Right lung (tissue), 5 donors: ENCODE results near the gene CTAGE6. TPM values are rescaled to one million over a fixed set of nuclear protein-coding genes. Genes with fewer than 3 reads are reported as not detected.
"Not testable (repeated sequence)": the region's sequence is repeated elsewhere in the genome, so short reads cannot be mapped to it uniquely, and the experiment has no call there.

Experiments
- DNase-seq, 2 donors: peaks; one replicate each; pipeline ENCODE4 v3.0.0-alpha.2; 2013
- polyA plus RNA-seq, 5 donors: library from polyadenylated mRNA; unstranded; fragments of 120-200 nt; gene quantifications; one replicate each; pipeline versions ENCODE4 v1.2.1 to v1.2.3, GENCODE V29; 2013; ENCODE audit warnings: inconsistent platforms in 1 of 5, low replicate concordance in 1 of 5; ENCODE audit not compliant: insufficient read length in 5 of 5, insufficient read depth in 1 of 5

Gene CTAGE6
- polyA plus RNA-seq, 5 donors, result 0.16 to 0.22 TPM; not detected in 3

DNA sequence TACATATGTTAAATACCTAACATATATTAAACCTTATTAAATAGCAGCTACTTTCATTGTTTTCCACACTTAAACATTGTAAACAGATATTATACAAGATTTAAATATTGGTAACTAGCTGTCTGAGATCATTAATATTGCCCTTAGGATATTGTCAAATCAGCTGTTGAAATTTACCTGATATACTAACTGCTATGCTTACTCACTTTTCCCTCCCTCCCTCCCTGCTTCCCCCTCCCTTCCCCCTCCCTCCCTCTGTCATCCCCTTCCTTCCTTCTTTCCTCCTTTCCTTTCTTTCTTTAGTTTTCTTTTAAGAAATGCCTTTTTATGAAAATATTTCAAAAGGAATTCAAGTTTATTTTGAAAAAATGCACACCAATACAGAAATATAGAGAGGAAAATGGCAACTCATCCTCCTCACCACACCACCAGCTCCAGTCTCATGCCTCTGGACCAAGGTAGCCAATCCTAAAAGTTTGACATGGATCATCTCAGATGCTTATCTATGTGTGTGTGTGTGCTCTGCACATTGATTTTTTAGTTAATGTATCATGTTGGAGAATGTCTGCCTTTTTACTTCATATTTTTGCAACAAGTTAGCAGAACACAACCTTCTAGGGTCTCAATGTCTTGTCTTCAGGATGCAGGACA, 41.8 kb downstream of the CTAGE6 start:
- DNase-seq, result not testable (repeated sequence)

DNA sequence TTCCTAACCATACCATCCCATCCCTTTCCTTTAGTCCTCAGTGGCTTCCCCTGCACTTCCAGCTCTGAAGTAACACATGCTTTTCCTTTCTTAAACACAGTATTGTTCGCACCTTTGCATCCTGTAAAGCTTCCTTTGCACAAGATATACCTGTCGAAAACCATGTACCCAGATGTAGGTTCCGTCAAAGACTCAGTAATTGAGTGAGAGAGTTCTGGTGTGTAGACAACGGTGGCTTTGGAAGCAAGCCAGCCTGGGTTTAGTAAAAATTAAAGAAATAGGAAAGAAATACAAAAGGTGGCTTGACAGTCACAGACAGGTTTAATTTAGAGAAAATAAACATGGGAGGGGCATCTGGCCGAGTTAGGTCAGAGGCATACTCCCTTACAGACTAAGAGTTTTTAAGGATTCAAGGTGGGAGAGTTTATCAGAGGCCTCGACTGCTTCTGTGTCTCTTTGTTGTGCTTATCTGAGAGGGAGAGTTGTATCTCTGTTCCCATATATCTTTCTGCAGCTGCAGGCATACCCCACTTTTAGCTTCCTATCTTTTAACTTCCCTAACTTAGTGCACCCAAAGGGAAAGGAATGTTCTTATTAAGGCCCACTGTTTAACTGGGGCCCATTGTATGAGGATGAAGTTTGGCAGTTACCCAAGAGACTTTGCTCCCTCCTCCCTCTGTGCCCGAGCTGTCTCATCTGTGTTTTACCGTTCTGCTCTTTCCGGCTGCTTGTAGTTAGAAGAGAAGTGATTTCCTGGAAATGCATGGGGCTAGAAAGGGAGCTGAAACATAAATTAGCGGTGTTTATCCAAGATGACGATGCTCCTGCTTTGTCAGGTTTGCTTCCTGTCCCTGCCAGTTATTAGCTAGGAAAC, 42.7 kb downstream of the CTAGE6 start:
- not testable (repeated sequence) for DNase-seq

DNA sequence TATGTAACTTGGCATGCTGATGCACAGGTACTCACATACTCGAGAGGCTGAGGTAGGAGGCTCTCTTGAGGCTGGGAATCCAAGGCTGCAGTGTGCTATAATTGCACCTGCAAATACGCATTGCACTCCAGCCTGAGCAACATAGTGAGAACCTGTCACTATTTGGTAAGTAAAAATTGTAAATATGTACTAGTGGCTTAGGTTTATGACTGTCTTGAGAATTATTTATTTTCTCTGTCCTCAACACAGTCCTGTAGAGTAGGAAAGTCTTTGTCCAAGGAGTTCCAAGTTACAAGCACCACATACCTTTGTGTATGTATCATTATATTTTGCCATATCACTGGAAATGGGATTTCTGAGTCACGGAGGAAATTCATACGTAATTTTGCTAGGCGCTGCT, 45.1 kb downstream of the CTAGE6 start:
- not testable (repeated sequence) for DNase-seq

DNA sequence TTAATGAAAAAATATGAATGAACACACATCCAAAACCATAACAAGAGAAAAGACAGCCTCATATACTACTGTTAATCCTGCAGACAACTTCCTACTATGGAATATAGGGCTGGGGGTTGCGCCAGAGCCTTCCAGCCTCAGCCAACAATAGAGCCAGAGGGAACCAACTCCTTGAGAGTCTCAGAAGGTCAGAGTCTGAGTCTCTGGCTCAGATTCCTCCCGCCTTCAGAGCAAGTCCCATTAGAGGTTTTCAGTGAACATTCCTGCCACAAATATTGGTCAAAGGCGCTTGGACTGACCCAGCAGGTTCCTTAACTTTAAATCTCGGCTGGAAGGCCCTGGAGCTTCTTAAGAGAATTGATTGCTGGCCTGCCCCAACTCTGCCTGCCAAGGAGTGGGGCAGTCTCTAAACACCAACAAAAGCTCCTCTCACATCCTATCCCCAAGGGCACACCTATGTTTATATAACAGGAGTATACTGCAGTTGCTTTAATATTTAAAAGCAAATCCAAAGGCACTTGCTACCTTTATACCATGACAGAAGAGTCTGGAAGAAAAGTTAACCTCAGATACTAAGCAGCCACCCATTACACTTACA, 45.7 kb downstream of the CTAGE6 start:
- DNase-seq, result not testable (repeated sequence)

DNA sequence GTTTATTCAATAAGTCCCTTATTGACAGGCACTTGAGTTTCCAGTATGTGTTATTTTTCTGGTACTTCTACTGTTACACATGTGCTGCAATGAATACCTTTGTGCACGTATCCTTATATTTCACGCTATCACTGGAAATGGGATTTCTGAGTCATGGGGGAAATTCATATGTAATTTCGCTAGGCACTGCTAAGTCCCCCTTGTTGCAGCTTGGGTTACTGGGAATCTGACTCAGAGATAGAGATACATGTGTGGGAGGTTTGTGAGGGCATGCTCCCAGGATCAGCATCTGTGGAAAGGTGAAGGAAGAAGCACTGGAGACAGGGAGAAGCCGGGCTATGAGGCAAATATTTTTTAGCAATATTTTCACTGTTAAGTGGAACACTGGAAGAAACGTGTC, 47.6 kb downstream of the CTAGE6 start:
- DNase-seq, result not testable (repeated sequence)

Other genes with a start within 250 kb of the CTAGE6 start
- 1 to 10 TPM in 2 of 5 donors, under 1 TPM in 2, not detected in 1; 0.95 to 2.1 (median 1.3) TPM for gene CTAGE15, start 185.9 kb downstream of the CTAGE6 start, polyA plus RNA-seq
- 1 to 10 TPM; 3.0 to 6.1 (median 4.3) TPM for gene TCAF2, start 136.7 kb downstream of the CTAGE6 start, polyA plus RNA-seq
- 100 to 1,000 TPM in 3 of 5 donors, 10 to 100 TPM in 2; 78.5 to 115 (median 103) TPM for gene TCAF1, start 144.5 kb upstream of the CTAGE6 start, polyA plus RNA-seq
- gene OR2F2, start 177.5 kb upstream of the CTAGE6 start, polyA plus RNA-seq, result not detected
- under 1 TPM in 1 of 5 donors, not detected in 4; 0.08 TPM for gene OR2F1, start 197.1 kb upstream of the CTAGE6 start, polyA plus RNA-seq
- under 1 TPM in 1 of 5 donors, not detected in 4; 0.03 TPM for gene OR6B1, start 242.6 kb upstream of the CTAGE6 start, polyA plus RNA-seq